ENCODE results near the gene GSE1. TPM values are rescaled to one million over a fixed set of nuclear protein-coding genes. Genes with fewer than 3 reads are reported as not detected.

Gene GSE1
- total and polyA plus RNA-seq, 2 of the 13 experiments (the other 11 are each of a cell fraction or from before 2014, with no cell fraction given), result 16.1 to 31.2 TPM

GRCh38 chr16:85615852-85616606, 2.9 kb downstream of the GSE1 start (continued):
- TF ChIP-seq, protein P1, sequence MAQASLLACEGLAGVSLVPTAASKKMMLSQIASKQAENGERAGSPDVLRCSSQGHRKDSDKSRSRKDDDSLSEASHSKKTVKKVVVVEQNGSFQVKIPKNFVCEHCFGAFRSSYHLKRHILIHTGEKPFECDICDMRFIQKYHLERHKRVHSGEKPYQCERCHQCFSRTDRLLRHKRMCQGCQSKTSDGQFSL (CRISPR knock-in tag; IDR thresholded peaks at IDR 0.05), result 0 out of 2 replicates have a peak, but pooled peaks have one; percentile 47
- TF ChIP-seq TGIF2 (CRISPR knock-in tag; IDR thresholded peaks at IDR 0.05) (0 out of 2 replicates have a peak, but pooled peaks have one; percentile 45), ZNF781 (CRISPR knock-in tag; IDR thresholded peaks at IDR 0.05; ENCODE audit: borderline replicate concordance, not compliant biosample characterization) (no peak), ZNF441 (CRISPR knock-in tag; IDR thresholded peaks at IDR 0.05; ENCODE audit: borderline replicate concordance) (no peak), RXRB (CRISPR knock-in tag; IDR thresholded peaks at IDR 0.05; ENCODE audit: borderline replicate concordance) (0 out of 2 replicates have a peak, but pooled peaks have one; percentile 3), ZNF782 (CRISPR knock-in tag; IDR thresholded peaks at IDR 0.05; ENCODE audit: borderline replicate concordance) (no peak), ATF7 (IDR thresholded peaks at IDR 0.05) (no peak), ATF7 (CRISPR knock-in tag; IDR thresholded peaks at IDR 0.05) (no peak), PBX3 (CRISPR knock-in tag; IDR thresholded peaks at IDR 0.05; ENCODE audit: borderline replicate concordance) (no peak), YEATS4 (CRISPR knock-in tag; IDR thresholded peaks at IDR 0.05; ENCODE audit: borderline replicate concordance) (no peak), PRMT3 (CRISPR knock-in tag; IDR thresholded peaks at IDR 0.05; ENCODE audit: borderline replicate concordance, low read depth) (no peak), ZNF335 (CRISPR knock-in tag; IDR thresholded peaks at IDR 0.05) (no peak), CHD4 (IDR thresholded peaks at IDR 0.05; ENCODE audit: borderline replicate concordance, low read length) (0 out of 2 replicates have a peak, but pooled peaks have one; percentile 34), HNF1A (IDR thresholded peaks at IDR 0.05; ENCODE audit: low read depth) (no peak), HNF1A (CRISPR knock-in tag; IDR thresholded peaks at IDR 0.05; ENCODE audit: borderline replicate concordance) (0 out of 2 replicates have a peak, but pooled peaks have one; percentile 9), ATF3 (CRISPR knock-in tag; IDR thresholded peaks at IDR 0.05) (no peak), ATF2 (CRISPR knock-in tag; IDR thresholded peaks at IDR 0.05) (no peak), ESRRA (CRISPR knock-in tag; IDR thresholded peaks at IDR 0.05; ENCODE audit: low read depth) (no peak), ZNF562 (CRISPR knock-in tag; IDR thresholded peaks at IDR 0.05; ENCODE audit: borderline replicate concordance) (no peak)
- TF ChIP-seq, protein P2, sequence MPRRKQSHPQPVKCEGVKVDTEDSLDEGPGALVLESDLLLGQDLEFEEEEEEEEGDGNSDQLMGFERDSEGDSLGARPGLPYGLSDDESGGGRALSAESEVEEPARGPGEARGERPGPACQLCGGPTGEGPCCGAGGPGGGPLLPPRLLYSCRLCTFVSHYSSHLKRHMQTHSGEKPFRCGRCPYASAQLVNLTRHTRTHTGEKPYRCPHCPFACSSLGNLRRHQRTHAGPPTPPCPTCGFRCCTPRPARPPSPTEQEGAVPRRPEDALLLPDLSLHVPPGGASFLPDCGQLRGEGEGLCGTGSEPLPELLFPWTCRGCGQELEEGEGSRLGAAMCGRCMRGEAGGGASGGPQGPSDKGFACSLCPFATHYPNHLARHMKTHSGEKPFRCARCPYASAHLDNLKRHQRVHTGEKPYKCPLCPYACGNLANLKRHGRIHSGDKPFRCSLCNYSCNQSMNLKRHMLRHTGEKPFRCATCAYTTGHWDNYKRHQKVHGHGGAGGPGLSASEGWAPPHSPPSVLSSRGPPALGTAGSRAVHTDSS (CRISPR knock-in tag; conservative IDR thresholded peaks at IDR 0.05), result no peak
